Esophagus muscularis mucosa (tissue), 3 donors: ENCODE data around the gene CAPN14.

Experiments
- CTCF ChIP-seq, 3 experiments: fragments of 200-600 bp in 2 of 3; fragments of 450-650 bp in 1 of 3; sonication (generic) in 2 of 3; IDR thresholded peaks; one replicate each; pipeline ENCODE4 v1.5.1; 2017 to 2019; ENCODE audit warnings: antibody characterized with exemption in 3 of 3, mild to moderate bottlenecking in 2 of 3, moderate library complexity in 1 of 3
- POLR2A ChIP-seq: fragments of 450-650 bp; IDR thresholded peaks from one replicate; pipeline ENCODE4 v1.6.1; 2017; ENCODE audit warnings: antibody characterized with exemption, moderate library complexity, mild to moderate bottlenecking, low read depth

GRCh38 chr2:31243053-31243452, 25.7 kb upstream of the CAPN14 start:
- no peak for TF ChIP-seq POLR2A
- no peak for TF ChIP-seq CTCF (IDR thresholded peaks at IDR 0.05)
